SK-N-SH (cell line): Measurements from ENCODE around the gene GJB3.

Source experiments
- CHD2 ChIP-seq: fragments of 150-350 bp; IDR thresholded peaks from 2 replicates; pipeline ENCODE4 v1.6.1; 2018; ENCODE audit warnings: low read length; ENCODE audit not compliant: partially characterized antibody
- CTCF ChIP-seq: fragments of 200-600 bp; sonication (generic); IDR thresholded peaks from 2 replicates; pipeline ENCODE4 v1.6.1; 2017; ENCODE audit warnings: antibody characterized with exemption, mild to moderate bottlenecking, moderate library complexity
- ZBTB33 ChIP-seq: IDR thresholded peaks from 2 replicates; pipeline ENCODE4 v1.4.0; 2012; ENCODE audit warnings: low read depth, borderline replicate concordance

GRCh38 chr1:34753163-34753562 lies 27.9 kb upstream of the GJB3 start:
- TF ChIP-seq ZBTB33: no peak
- no peak for TF ChIP-seq CHD2
- TF ChIP-seq CTCF: no peak
